GM23338 (cell line): ENCODE measurements around the gene PPM1L.

ENCODE experiments used
- CREB1 ChIP-seq: fragments of 250-450 bp; sonication (Bioruptor Pico); IDR thresholded peaks from 2 replicates; pipeline ENCODE4 v1.5.0; 2020; ENCODE audit warnings: low read depth, mild to moderate bottlenecking, moderate library complexity
- CTCF ChIP-seq, 2 experiments: fragments of 200-600 bp in 1 of 2; sonication (generic) in 1 of 2; conservative IDR thresholded peaks; 2 replicates each; pipeline versions ENCODE4 v1.5.1 to v1.6.1; 2016 to 2017; ENCODE audit warnings: antibody characterized with exemption in 2 of 2, low read depth in 2 of 2, mild to moderate bottlenecking in 2 of 2, moderate library complexity in 1 of 2
- ETS1 ChIP-seq: IDR thresholded peaks from 2 replicates; pipeline ENCODE4 v1.6.1; 2016; ENCODE audit warnings: antibody characterized with exemption
- EZH2 ChIP-seq: fragments of 200-600 bp; sonication (generic); IDR thresholded peaks from one replicate; pipeline ENCODE4 v1.8.0; 2017; ENCODE audit warnings: antibody characterized with exemption, mild to moderate bottlenecking, low read depth; ENCODE audit not compliant: unreplicated experiment
- EZH2phosphoT487 ChIP-seq: fragments of 200-600 bp; sonication (generic); IDR thresholded peaks from one replicate; pipeline ENCODE4 v1.8.1; 2018; ENCODE audit warnings: antibody characterized with exemption; ENCODE audit not compliant: unreplicated experiment
- JUNB ChIP-seq: IDR thresholded peaks from one replicate; pipeline ENCODE4 v1.6.1; 2016; ENCODE audit warnings: antibody characterized with exemption; ENCODE audit not compliant: unreplicated experiment
- NANOG ChIP-seq: IDR thresholded peaks from 2 replicates; pipeline ENCODE4 v1.6.1; 2016; ENCODE audit warnings: antibody characterized with exemption, borderline replicate concordance
- POLR2AphosphoS5 ChIP-seq: IDR thresholded peaks from 2 replicates; pipeline ENCODE4 v1.6.1; 2016; ENCODE audit warnings: antibody characterized with exemption, low read depth
- REST ChIP-seq: IDR thresholded peaks from one replicate; pipeline ENCODE4 v1.6.1; 2018; ENCODE audit warnings: antibody characterized with exemption; ENCODE audit not compliant: unreplicated experiment
- STAT1 ChIP-seq: IDR thresholded peaks from one replicate; pipeline ENCODE4 v1.6.1; 2016; ENCODE audit warnings: antibody characterized with exemption; ENCODE audit not compliant: unreplicated experiment
- ZNF114 ChIP-seq: fragments of 250-450 bp; sonication (Bioruptor Pico); IDR thresholded peaks from 2 replicates; pipeline ENCODE4 v1.5.0; 2020; ENCODE audit warnings: mild to moderate bottlenecking, moderate library complexity
- ZNF331 ChIP-seq: fragments of 250-450 bp; sonication (Bioruptor Pico); IDR thresholded peaks from 2 replicates; pipeline ENCODE4 v1.5.0; 2020; ENCODE audit warnings: low read depth, mild to moderate bottlenecking, moderate library complexity
- ZNF462 ChIP-seq: fragments of 250-450 bp; sonication (Bioruptor Pico); IDR thresholded peaks from 2 replicates; pipeline ENCODE4 v1.5.0; 2020; ENCODE audit warnings: mild to moderate bottlenecking, moderate library complexity

GRCh38 chr3:160960568-160960967 lies 204.5 kb downstream of the PPM1L start:
- no peak for TF ChIP-seq CTCF (conservative IDR thresholded peaks at IDR 0.05; ENCODE audit: low read depth in 2 of 2)
- TF ChIP-seq EZH2phosphoT487 = no peak
- no peak for TF ChIP-seq REST
- TF ChIP-seq ETS1 = no peak
- no peak for TF ChIP-seq POLR2AphosphoS5
- no peak for TF ChIP-seq CREB1 (CRISPR knock-in tag)
- TF ChIP-seq ZNF114 (CRISPR knock-in tag) = no peak
- no peak for TF ChIP-seq JUNB
- TF ChIP-seq ZNF462 = no peak
- no peak for TF ChIP-seq STAT1
- TF ChIP-seq ZNF331 = no peak
- no peak for TF ChIP-seq NANOG
- TF ChIP-seq EZH2 = no peak
